ENCODE measurements around the gene KRT10. TPM values are rescaled to one million over a fixed set of nuclear protein-coding genes. Genes with fewer than 3 reads are reported as not detected.

The KRT10 gene
- total and polyA plus RNA-seq, 2 experiments from 2014 or later, result 9.6 to 123 TPM

GRCh38 chr17:40816569-40816968 lies 5.8 kb downstream of the KRT10 start:
- H3K4me1 Mint-ChIP-seq, result 0 out of 3 replicates have a peak, but pooled peaks cover 2% of the 10 kb centered on the region
- peaks cover 10% of the 10 kb centered on the region; the same call in 1 of the 2 replicates for H3K4me1 ChIP-seq (ENCODE audit: insufficient read depth)
- no peaks in the 10 kb centered on the region for H4K20me1 ChIP-seq (replicated peaks; ENCODE audit: insufficient read depth)
- no peak for ATAC-seq
- peaks cover 8% of the 10 kb centered on the region; the same call in 2 of the 3 replicates for H3K36me3 Mint-ChIP-seq (ENCODE audit: low read depth)
- no peak overlapping the region for H3K4me2 ChIP-seq
- no peak overlapping the region for H3K27ac ChIP-seq (ENCODE audit: low read depth)
- no peak overlapping the region for H3K27ac Mint-ChIP-seq
- H3K36me3 ChIP-seq (ENCODE audit: insufficient read depth), result peaks cover 5% of the 10 kb centered on the region; the same call in 1 of the 2 replicates
- H3K4me3 ChIP-seq, result no peak overlapping the region
- TF ChIP-seq REST (IDR thresholded peaks at IDR 0.05; ENCODE audit: unreplicated experiment), result no peak
- no peak for TF ChIP-seq EZH2phosphoT487 (IDR thresholded peaks at IDR 0.05; ENCODE audit: unreplicated experiment)
- no peak for TF ChIP-seq CREB1 (CRISPR knock-in tag; IDR thresholded peaks at IDR 0.05; ENCODE audit: low read depth)
- TF ChIP-seq ZNF462 (CRISPR knock-in tag; IDR thresholded peaks at IDR 0.05), result no peak
- TF ChIP-seq ZNF331 (CRISPR knock-in tag; IDR thresholded peaks at IDR 0.05; ENCODE audit: low read depth), result no peak
- TF ChIP-seq STAT1 (IDR thresholded peaks at IDR 0.05; ENCODE audit: unreplicated experiment), result no peak
- no peak for TF ChIP-seq CTCF (conservative IDR thresholded peaks at IDR 0.05; ENCODE audit: low read depth in 2 of 2)
- no peak for TF ChIP-seq JUNB (IDR thresholded peaks at IDR 0.05; ENCODE audit: unreplicated experiment)
- TF ChIP-seq NANOG (IDR thresholded peaks at IDR 0.05; ENCODE audit: borderline replicate concordance), result no peak
- no peak for TF ChIP-seq EZH2 (IDR thresholded peaks at IDR 0.05; ENCODE audit: low read depth, unreplicated experiment)
- TF ChIP-seq POLR2AphosphoS5 (IDR thresholded peaks at IDR 0.05; ENCODE audit: low read depth), result no peak
- no peak for TF ChIP-seq ETS1 (IDR thresholded peaks at IDR 0.05)
- no peak for TF ChIP-seq ZNF114 (CRISPR knock-in tag; IDR thresholded peaks at IDR 0.05)
- H3F3A ChIP-seq (replicated peaks; ENCODE audit: low read depth), result peaks cover 6% of the 10 kb centered on the region; the same call in 1 of the 2 replicates
- no peak for DNase-seq (ENCODE audit: low spot score)
- H2AFZ ChIP-seq, result no peak overlapping the region
- no peaks in the 10 kb centered on the region; the same call in 2 of the 3 replicates for H3K9me3 Mint-ChIP-seq
- H3K27me3 Mint-ChIP-seq (ENCODE audit: insufficient read depth, low read depth, poor library complexity), result peaks cover 3% of the 10 kb centered on the region
- peaks cover 2% of the 10 kb centered on the region; the same call in 1 of the 2 replicates for H3K9me2 ChIP-seq (ENCODE audit: insufficient read depth)
- H3K27me3 ChIP-seq (ENCODE audit: insufficient read depth), result peaks cover 11% of the 10 kb centered on the region; the same call in 1 of the 2 replicates
- H3K79me2 ChIP-seq (replicated peaks; ENCODE audit: insufficient read depth), result no peaks in the 10 kb centered on the region
- H3K4me3 Mint-ChIP-seq, result no peak overlapping the region
